H9 (cell line): Measurements from ENCODE around the gene SNRPF. TPM values are rescaled to one million over a fixed set of nuclear protein-coding genes. Genes with fewer than 3 reads are reported as not detected.

ENCODE experiments used
- DNase-seq: peaks from one replicate; pipeline ENCODE4 v3.0.0-alpha.2; 2017
- H2AFZ ChIP-seq: one replicate; pipeline ENCODE4 v1.6.1; 2013; ENCODE audit warnings: mild to moderate bottlenecking, low read length, control low read depth, moderate library complexity
- H2AK5ac ChIP-seq: 2 replicates; pipeline ENCODE4 v1.6.1; 2013; ENCODE audit warnings: low read length, control low read depth, mixed read lengths; ENCODE audit not compliant: insufficient read length
- H2BK120ac ChIP-seq: one replicate; pipeline ENCODE4 v1.6.1; 2013; ENCODE audit warnings: low read depth, mild to moderate bottlenecking, low read length, control low read depth, inconsistent platforms; ENCODE audit not compliant: poor library complexity, severe bottlenecking
- H2BK12ac ChIP-seq: 2 replicates; pipeline ENCODE4 v1.6.1; 2013; ENCODE audit warnings: low read length, control low read depth, mixed read lengths, low read depth; ENCODE audit not compliant: insufficient read length
- H2BK15ac ChIP-seq: 2 replicates; pipeline ENCODE4 v1.6.1; 2013; ENCODE audit warnings: low read depth, low read length, control low read depth
- H2BK20ac ChIP-seq: one replicate; pipeline ENCODE4 v1.6.1; 2013; ENCODE audit warnings: low read depth, mild to moderate bottlenecking, low read length, control low read depth, inconsistent platforms; ENCODE audit not compliant: poor library complexity, severe bottlenecking
- H2BK5ac ChIP-seq: 2 replicates; pipeline ENCODE4 v1.6.1; 2013; ENCODE audit warnings: low read length, control low read depth, mixed read lengths; ENCODE audit not compliant: insufficient read length
- H3K14ac ChIP-seq: 2 replicates; pipeline ENCODE4 v1.6.1; 2013; ENCODE audit warnings: low read length, control low read depth; ENCODE audit not compliant: insufficient read depth
- H3K18ac ChIP-seq: 2 replicates; pipeline ENCODE4 v1.6.1; 2013; ENCODE audit warnings: low read depth, mild to moderate bottlenecking, mixed read lengths, low read length, control low read depth; ENCODE audit not compliant: insufficient read length
- H3K23ac ChIP-seq: 2 replicates; pipeline ENCODE4 v1.6.1; 2013; ENCODE audit warnings: low read length, control low read depth, mixed read lengths, low read depth; ENCODE audit not compliant: insufficient read length
- H3K23me2 ChIP-seq: 2 replicates; pipeline ENCODE4 v1.6.1; 2013; ENCODE audit warnings: low read depth, mild to moderate bottlenecking, mixed read lengths, low read length, control low read depth; ENCODE audit not compliant: insufficient read length, poor library complexity, severe bottlenecking
- H3K27ac ChIP-seq: 2 replicates; pipeline ENCODE4 v1.5.1; 2013; ENCODE audit warnings: low read length, control low read depth, mixed read lengths, low read depth; ENCODE audit not compliant: insufficient read length
- H3K27me3 ChIP-seq: 2 replicates; pipeline ENCODE4 v1.6.1; 2013; ENCODE audit warnings: low read length, control low read depth, inconsistent platforms; ENCODE audit not compliant: insufficient read depth
- H3K4ac ChIP-seq: 2 replicates; pipeline ENCODE4 v1.6.1; 2013; ENCODE audit warnings: low read depth, mild to moderate bottlenecking, control low read depth, inconsistent platforms, low read length, moderate library complexity
- H3K4me1 ChIP-seq: 2 replicates; pipeline ENCODE4 v1.6.1; 2013; ENCODE audit warnings: low read length, control low read depth, inconsistent platforms; ENCODE audit not compliant: insufficient read depth
- H3K4me2 ChIP-seq: 2 replicates; pipeline ENCODE4 v1.6.1; 2013; ENCODE audit warnings: low read length, control low read depth, mixed read lengths; ENCODE audit not compliant: insufficient read length, insufficient read depth
- H3K56ac ChIP-seq: 2 replicates; pipeline ENCODE4 v1.6.1; 2013; ENCODE audit warnings: low read depth, mild to moderate bottlenecking, mixed read lengths, low read length, control low read depth; ENCODE audit not compliant: insufficient read length
- H3K79me1 ChIP-seq: 2 replicates; pipeline ENCODE4 v1.6.1; 2013; ENCODE audit warnings: low read depth, mild to moderate bottlenecking, moderate library complexity, low read length, control low read depth, inconsistent platforms; ENCODE audit not compliant: insufficient read depth, poor library complexity, severe bottlenecking
- H3K79me2 ChIP-seq: 2 replicates; pipeline ENCODE4 v1.6.1; 2013; ENCODE audit warnings: low read length, control low read depth, inconsistent platforms; ENCODE audit not compliant: insufficient read depth
- H3K9ac ChIP-seq: 2 replicates; pipeline ENCODE4 v1.6.1; 2013; ENCODE audit warnings: low read length, control low read depth, mixed read lengths; ENCODE audit not compliant: insufficient read length; ENCODE audit errors: extremely low read depth
- H3K9me3 ChIP-seq: one replicate; pipeline ENCODE4 v1.6.1; 2013; ENCODE audit warnings: low read depth, low read length, inconsistent platforms; ENCODE audit not compliant: control insufficient read depth
- H3T11ph ChIP-seq: one replicate; pipeline ENCODE4 v1.6.1; 2013; ENCODE audit warnings: mild to moderate bottlenecking, low read length, control low read depth, inconsistent platforms
- H4K20me1 ChIP-seq: one replicate; pipeline ENCODE4 v1.6.1; 2013; ENCODE audit not compliant: control insufficient read depth, insufficient read length, insufficient read depth
- H4K5ac ChIP-seq: 2 replicates; pipeline ENCODE4 v1.6.1; 2013; ENCODE audit warnings: low read depth, mild to moderate bottlenecking, mixed read lengths, low read length, control low read depth; ENCODE audit not compliant: insufficient read length
- H4K8ac ChIP-seq: replicated peaks from 2 replicates; pipeline ENCODE4 v1.6.1; 2013; ENCODE audit warnings: low read length, control low read depth, mixed read lengths, low read depth; ENCODE audit not compliant: insufficient read length
- H4K91ac ChIP-seq: 2 replicates; pipeline ENCODE4 v1.6.1; 2013; ENCODE audit warnings: low read depth, mild to moderate bottlenecking, moderate library complexity, mixed read lengths, low read length, control low read depth; ENCODE audit not compliant: insufficient read length
- H3K27ac Mint-ChIP-seq, 3 experiments: 2 replicates in 2 of 3; 3 replicates in 1 of 3; pipeline ENCODE4 v1.8.0; 2020 to 2021; ENCODE audit warnings: mixed read lengths in 3 of 3, mild to moderate bottlenecking in 1 of 3, moderate library complexity in 1 of 3
- H3K27me3 Mint-ChIP-seq: 2 replicates; pipeline ENCODE4 v1.8.0; 2021; ENCODE audit warnings: low read depth, mild to moderate bottlenecking, moderate library complexity, mixed read lengths
- H3K36me3 Mint-ChIP-seq, 3 experiments: 2 replicates in 2 of 3; 3 replicates in 1 of 3; pipeline ENCODE4 v1.8.0; 2020 to 2021; ENCODE audit warnings: low read depth in 3 of 3, mixed read lengths in 3 of 3; ENCODE audit not compliant: insufficient read depth in 1 of 3
- H3K4me1 Mint-ChIP-seq, 2 experiments: 2 replicates each; pipeline ENCODE4 v1.8.0; 2020; ENCODE audit warnings: mixed read lengths in 2 of 2
- H3K4me3 Mint-ChIP-seq, 2 experiments: 2 replicates in 1 of 2; 3 replicates in 1 of 2; pipeline ENCODE4 v1.8.0; 2020 to 2021; ENCODE audit warnings: mild to moderate bottlenecking in 2 of 2, mixed read lengths in 2 of 2, moderate library complexity in 1 of 2
- H3K9me3 Mint-ChIP-seq, 2 experiments: 2 replicates in 1 of 2; 3 replicates in 1 of 2; pipeline ENCODE4 v1.8.0; 2020; ENCODE audit warnings: mild to moderate bottlenecking in 2 of 2, mixed read lengths in 2 of 2, moderate library complexity in 1 of 2
- WGBS: extraction: QIAGEN DNeasy Blood & Tissue Kit; methylation state at CpG from one replicate; pipeline ENCODE4 v1.1.7; 2013; ENCODE audit warnings: missing lambda C conversion rate, low lambda C conversion rate, mixed read lengths; ENCODE audit not compliant: insufficient read length; ENCODE audit errors: extremely low coverage; 5-methylcytosine and 5-hydroxymethylcytosine counted together
- total RNA-seq: library from RNA; stranded (reverse); gene quantifications from 2 replicates; pipeline ENCODE4 v1.2.1, GENCODE V29; 2021
- TF ChIP-seq, protein P1 (sequence below): fragments of 200-600 bp; sonication (generic); conservative IDR thresholded peaks from 3 replicates; pipeline ENCODE4 v1.8.0; 2021; ENCODE audit warnings: antibody characterized with exemption, mild to moderate bottlenecking

The SNRPF gene
- total RNA-seq, 1 experiment from 2014 or later, result 77.1 TPM

DNA sequence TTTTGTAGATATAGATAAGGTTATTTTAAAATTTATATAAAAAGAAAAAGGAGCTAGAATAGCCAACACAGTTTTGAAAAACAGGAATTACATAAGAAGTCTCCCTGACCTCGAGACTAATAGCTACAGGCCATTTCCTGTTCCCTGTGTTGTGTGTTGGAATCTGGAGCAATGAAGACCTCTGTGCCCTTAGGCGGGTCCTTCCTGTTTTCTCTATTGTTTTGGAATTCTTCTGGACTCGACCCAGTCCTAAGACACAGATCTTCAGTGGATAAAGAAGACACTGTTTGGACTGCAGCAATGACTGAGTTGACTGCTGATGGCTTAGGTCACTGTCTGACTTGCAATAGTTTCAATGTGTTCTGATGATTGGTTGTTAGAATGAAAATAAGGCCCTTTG is 26.2 kb downstream of the SNRPF start:
- H3K27ac ChIP-seq, result no peak overlapping the region
- H2BK15ac ChIP-seq, result no peak overlapping the region
- H2BK120ac ChIP-seq, result no peak overlapping the region
- H3K79me2 ChIP-seq, result no peaks in the 10 kb centered on the region
- no peak overlapping the region for H3K4ac ChIP-seq
- H3K18ac ChIP-seq, result no peak overlapping the region
- no peak overlapping the region for H2AFZ ChIP-seq
- no peak overlapping the region for H3K27ac Mint-ChIP-seq
- H4K20me1 ChIP-seq, result no peaks in the 10 kb centered on the region
- DNase-seq, result no peak
- H2BK20ac ChIP-seq, result no peak overlapping the region
- H3K9me3 ChIP-seq, result no peaks in the 10 kb centered on the region
- H2BK5ac ChIP-seq, result no peak overlapping the region
- H2BK12ac ChIP-seq, result no peak overlapping the region
- H4K91ac ChIP-seq, result no peak overlapping the region
- H3K23me2 ChIP-seq, result no peaks in the 10 kb centered on the region
- H2AK5ac ChIP-seq, result no peak overlapping the region
- no CpG with 5 or more reads among the region's 3 CpGs for WGBS
- TF ChIP-seq, protein P1, sequence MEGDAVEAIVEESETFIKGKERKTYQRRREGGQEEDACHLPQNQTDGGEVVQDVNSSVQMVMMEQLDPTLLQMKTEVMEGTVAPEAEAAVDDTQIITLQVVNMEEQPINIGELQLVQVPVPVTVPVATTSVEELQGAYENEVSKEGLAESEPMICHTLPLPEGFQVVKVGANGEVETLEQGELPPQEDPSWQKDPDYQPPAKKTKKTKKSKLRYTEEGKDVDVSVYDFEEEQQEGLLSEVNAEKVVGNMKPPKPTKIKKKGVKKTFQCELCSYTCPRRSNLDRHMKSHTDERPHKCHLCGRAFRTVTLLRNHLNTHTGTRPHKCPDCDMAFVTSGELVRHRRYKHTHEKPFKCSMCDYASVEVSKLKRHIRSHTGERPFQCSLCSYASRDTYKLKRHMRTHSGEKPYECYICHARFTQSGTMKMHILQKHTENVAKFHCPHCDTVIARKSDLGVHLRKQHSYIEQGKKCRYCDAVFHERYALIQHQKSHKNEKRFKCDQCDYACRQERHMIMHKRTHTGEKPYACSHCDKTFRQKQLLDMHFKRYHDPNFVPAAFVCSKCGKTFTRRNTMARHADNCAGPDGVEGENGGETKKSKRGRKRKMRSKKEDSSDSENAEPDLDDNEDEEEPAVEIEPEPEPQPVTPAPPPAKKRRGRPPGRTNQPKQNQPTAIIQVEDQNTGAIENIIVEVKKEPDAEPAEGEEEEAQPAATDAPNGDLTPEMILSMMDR, result no peak
- H3K79me1 ChIP-seq, result no peaks in the 10 kb centered on the region
- H4K5ac ChIP-seq, result no peak overlapping the region
- no peaks in the 10 kb centered on the region for H3K27me3 ChIP-seq
- no peak overlapping the region for H3K14ac ChIP-seq
- no peak overlapping the region for H3K56ac ChIP-seq
- H3K23ac ChIP-seq, result no peak overlapping the region
- H3K9me3 Mint-ChIP-seq, result no peaks in the 10 kb centered on the region
- H4K8ac ChIP-seq, result no peak overlapping the region
- H3K4me1 Mint-ChIP-seq, result no peaks in the 10 kb centered on the region
- no peak overlapping the region for H3T11ph ChIP-seq
- no peaks in the 10 kb centered on the region for H3K27me3 Mint-ChIP-seq
- H3K4me2 ChIP-seq, result no peak overlapping the region
- no peak overlapping the region for H3K4me3 Mint-ChIP-seq
- H3K36me3 Mint-ChIP-seq, result no peaks in the 10 kb centered on the region
- no peak overlapping the region for H3K9ac ChIP-seq
- H3K4me1 ChIP-seq, result no peaks in the 10 kb centered on the region
